ENCODE data around the gene NME5. TPM values are rescaled to one million over a fixed set of nuclear protein-coding genes. Genes with fewer than 3 reads are reported as not detected.

The NME5 gene
- total and polyA plus RNA-seq, 2 of the 8 experiments (the other 6 are each of a cell fraction or from before 2014, with no cell fraction given) = 0.48 to 0.89 TPM

DNA sequence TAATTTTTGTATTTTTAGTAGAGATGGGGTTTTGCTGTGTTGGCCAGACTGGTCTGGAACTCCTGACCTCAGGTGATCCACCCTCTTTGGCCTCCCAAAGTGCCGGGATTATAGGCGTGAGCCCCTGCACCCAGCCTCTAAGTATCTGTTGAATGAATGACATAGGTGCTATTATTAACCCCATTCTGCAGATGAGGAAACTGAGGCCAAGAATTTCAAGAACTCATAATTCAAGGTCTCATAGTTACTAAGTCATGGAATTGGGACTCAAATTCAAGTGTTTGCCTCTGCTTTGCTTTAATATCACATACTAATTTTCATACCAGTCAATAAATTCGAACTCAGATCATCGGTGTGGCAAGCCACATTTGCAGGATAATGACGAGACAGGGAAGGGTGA is 41.6 kb upstream of the NME5 start:
- Histone ChIP-seq H4K8ac (ENCODE audit: extremely low read depth, insufficient read depth, low read length) (no peak overlapping the region), H3K18ac (ENCODE audit: extremely low read depth, low read length) (no peak overlapping the region), H2BK5ac (ENCODE audit: low read depth, low read length) (no peak overlapping the region), H3K36me3 (ENCODE audit: control insufficient read depth in 2 of 4, insufficient read depth in 4 of 4, low read length in 3 of 4) (peaks cover 35 to 58% (median 48%) of the 10 kb centered on the region in 4 experiments), H3K4me2 (ENCODE audit: insufficient read depth in 1 of 2, low read depth in 2 of 2, low read length in 2 of 2) (no peak overlapping the region), H3K4ac (replicated peaks; ENCODE audit: insufficient read length, low read depth, low read length) (no peak overlapping the region), H4K91ac (replicated peaks; ENCODE audit: insufficient read length, low read length) (no peak overlapping the region), H3K9ac (replicated peaks in 1 of 4; ENCODE audit: extremely low read depth in 1 of 4, low read depth in 3 of 4, low read length in 3 of 4) (no peak overlapping the region), H2BK120ac (replicated peaks; ENCODE audit: low read depth, low read length) (no peak overlapping the region), H3K14ac (ENCODE audit: insufficient read length) (no peak overlapping the region), H2BK20ac (ENCODE audit: low read length) (no peak overlapping the region), H3K23ac (ENCODE audit: insufficient read length) (no peak overlapping the region), H3K56ac (replicated peaks; ENCODE audit: insufficient read length, low read depth, low read length) (no peak overlapping the region), H2AFZ (ENCODE audit: low read length) (no peak overlapping the region), H3K27me3 (replicated peaks in 1 of 4; ENCODE audit: control insufficient read depth in 3 of 4, extremely low read depth in 1 of 4, insufficient read depth in 3 of 4, low read length in 3 of 4) (no peaks in the 10 kb centered on the region), H3K9me3 (ENCODE audit: insufficient read depth in 2 of 2, low read depth in 1 of 2, low read length in 1 of 2) (no peaks in the 10 kb centered on the region), H3K4me3 (ENCODE audit: extremely low read depth in 1 of 4, insufficient read depth in 2 of 4, low read depth in 3 of 4, low read length in 4 of 4) (no peak overlapping the region), H2AK5ac (ENCODE audit: low read depth, low read length) (no peak overlapping the region), H3K79me1 (ENCODE audit: low read depth, low read length) (peaks cover 2% of the 10 kb centered on the region; the same call in 1 of the 2 replicates), H2BK15ac (ENCODE audit: low read length) (no peak overlapping the region), H3K27ac (ENCODE audit: low read depth, low read length) (no peak overlapping the region), H3K23me2 (ENCODE audit: low read depth, low read length) (peaks cover 8% of the 10 kb centered on the region), H4K20me1 (replicated peaks in 1 of 2; ENCODE audit: control insufficient read depth in 1 of 2, insufficient read depth in 2 of 2, low read length in 2 of 2) (peaks cover 2% of the 10 kb centered on the region in 2 experiments), H3K4me1 (replicated peaks in 1 of 4; ENCODE audit: control insufficient read depth in 3 of 4, insufficient read depth in 4 of 4, low read length in 3 of 4) (no peaks in the 10 kb centered on the region; a peak in 2 of 7 replicates), H3K79me2 (ENCODE audit: control insufficient read depth in 1 of 2, insufficient read depth in 2 of 2, low read length in 2 of 2) (peaks cover 0 to 37% of the 10 kb centered on the region in 2 experiments; a peak in 2 of 4 replicates), H2BK12ac (ENCODE audit: low read depth, low read length) (no peak overlapping the region), H4K5ac (ENCODE audit: insufficient read length, low read depth, low read length) (no peak overlapping the region)
- DNase-seq (ENCODE audit: low read depth in 1 of 2, low spot score in 2 of 2) (no peak), FAIRE-seq (no peak)
- 82% methylated on average over 5 of the region's 5 CpGs; no CpG with 5 or more reads in 1 of the 2 experiments for WGBS, 2 experiments (ENCODE audit: extremely low coverage in 1 of 2, insufficient coverage in 1 of 2, insufficient read length in 1 of 2, insufficient replicate concordance in 2 of 2, low coverage in 1 of 2, low lambda C conversion rate in 2 of 2, missing lambda C conversion rate in 1 of 2)
- ChIA-PET POLR2A (ENCODE audit: partially characterized antibody) (interaction anchor here (1.3 to 4.0 kb wide), 2 partner anchors 22 to 32 kb away, joined by 4 to 24 read pairs; partner anchors contain the start of gene CDC23), CTCF (ENCODE audit: partially characterized antibody) (interaction anchor here (0.8 to 2.2 kb wide), 8 partner anchors 7 to 323 kb away, joined by 3 to 7 read pairs (median 4); no protein-coding TSS in a partner anchor)
- TF ChIP-seq SP1 (IDR thresholded peaks at IDR 0.05; ENCODE audit: low read depth, low read length) = no peak
- no peak for TF ChIP-seq POU5F1 (IDR thresholded peaks at IDR 0.05; ENCODE audit: low read depth, low read length)
- TF ChIP-seq CTCF (IDR thresholded peaks at IDR 0.05; ENCODE audit: control extremely low read depth in 1 of 3, insufficient read depth in 1 of 3, low read depth in 1 of 3, low read length in 3 of 3) = no peak
- no peak for TF ChIP-seq SAP30 (IDR thresholded peaks at IDR 0.05; ENCODE audit: insufficient read depth, insufficient replicate concordance, low read length)
- TF ChIP-seq POLR2A (IDR thresholded peaks at IDR 0.05; ENCODE audit: control extremely low read depth in 1 of 2, low read depth in 2 of 2, low read length in 2 of 2) = no peak
- no peak for TF ChIP-seq KDM4A (IDR thresholded peaks at IDR 0.05; ENCODE audit: low read depth, low read length, severe bottlenecking)
- TF ChIP-seq EZH2 (IDR thresholded peaks at IDR 0.05; ENCODE audit: low read depth, low read length, severe bottlenecking) = no peak
- TF ChIP-seq NRF1 (IDR thresholded peaks at IDR 0.05; ENCODE audit: low read depth, low read length) = no peak
- no peak for TF ChIP-seq SIN3A (conservative IDR thresholded peaks at IDR 0.05 in 1 of 2, IDR thresholded peaks at IDR 0.05 in 1 of 2; ENCODE audit: low read depth in 1 of 2, low read length in 2 of 2)
- no peak for TF ChIP-seq CBX5 (IDR thresholded peaks at IDR 0.05; ENCODE audit: low read depth, low read length)

All from H1 (cell line).